ENCODE measurements around the gene PUM2.
"Not testable (repeated sequence)": the region's sequence is repeated elsewhere in the genome, so short reads cannot be mapped to it uniquely, and the experiment has no call there.

PUM2 gene

DNA sequence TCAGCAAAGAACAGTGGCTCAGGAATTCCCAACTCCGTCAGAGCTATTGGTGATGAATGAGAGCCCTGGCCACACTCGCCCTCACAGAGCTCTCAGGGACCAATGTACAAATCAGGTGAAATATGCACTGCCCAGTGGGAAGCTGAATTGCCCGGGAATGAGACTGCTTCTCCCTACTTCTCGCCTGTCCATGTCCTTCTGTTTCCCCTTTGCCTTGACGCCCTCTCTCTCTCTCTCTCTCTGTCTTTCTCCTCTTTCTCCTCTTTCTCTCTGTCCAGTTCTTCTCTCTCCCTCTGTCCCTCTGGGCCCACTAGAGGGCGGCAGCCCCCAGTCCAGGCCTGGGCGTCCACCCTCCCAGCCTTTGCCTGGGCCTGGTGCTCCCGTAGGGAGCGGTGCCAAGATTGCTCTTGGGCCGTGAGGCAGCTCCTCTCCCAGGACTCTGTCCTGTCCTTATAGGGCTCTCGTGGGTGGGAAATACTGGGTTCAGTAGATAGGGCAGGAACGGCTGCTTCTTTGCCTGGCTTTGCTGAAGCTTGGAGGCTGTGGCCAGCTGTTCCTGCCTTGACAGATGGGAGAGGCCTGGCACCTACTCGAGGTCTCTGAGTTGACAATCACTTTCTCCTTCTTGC lies 28.4 kb upstream of the PUM2 start:
- DNase-seq (ENCODE audit: insufficient read length, low spot score) (no peak), FAIRE-seq (no peak)
- TF ChIP-seq, protein P1, sequence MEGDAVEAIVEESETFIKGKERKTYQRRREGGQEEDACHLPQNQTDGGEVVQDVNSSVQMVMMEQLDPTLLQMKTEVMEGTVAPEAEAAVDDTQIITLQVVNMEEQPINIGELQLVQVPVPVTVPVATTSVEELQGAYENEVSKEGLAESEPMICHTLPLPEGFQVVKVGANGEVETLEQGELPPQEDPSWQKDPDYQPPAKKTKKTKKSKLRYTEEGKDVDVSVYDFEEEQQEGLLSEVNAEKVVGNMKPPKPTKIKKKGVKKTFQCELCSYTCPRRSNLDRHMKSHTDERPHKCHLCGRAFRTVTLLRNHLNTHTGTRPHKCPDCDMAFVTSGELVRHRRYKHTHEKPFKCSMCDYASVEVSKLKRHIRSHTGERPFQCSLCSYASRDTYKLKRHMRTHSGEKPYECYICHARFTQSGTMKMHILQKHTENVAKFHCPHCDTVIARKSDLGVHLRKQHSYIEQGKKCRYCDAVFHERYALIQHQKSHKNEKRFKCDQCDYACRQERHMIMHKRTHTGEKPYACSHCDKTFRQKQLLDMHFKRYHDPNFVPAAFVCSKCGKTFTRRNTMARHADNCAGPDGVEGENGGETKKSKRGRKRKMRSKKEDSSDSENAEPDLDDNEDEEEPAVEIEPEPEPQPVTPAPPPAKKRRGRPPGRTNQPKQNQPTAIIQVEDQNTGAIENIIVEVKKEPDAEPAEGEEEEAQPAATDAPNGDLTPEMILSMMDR (IDR thresholded peaks at IDR 0.05; ENCODE audit: insufficient read depth, missing control alignments), result peak; percentile 36

GRCh38 chr2:20378341-20378740 lies 27.7 kb upstream of the PUM2 start:
- FAIRE-seq, result no peak
- TF ChIP-seq, protein P1 (IDR thresholded peaks at IDR 0.05; ENCODE audit: insufficient read depth, missing control alignments), result no peak
- no peak for DNase-seq (ENCODE audit: insufficient read length, low spot score)

DNA sequence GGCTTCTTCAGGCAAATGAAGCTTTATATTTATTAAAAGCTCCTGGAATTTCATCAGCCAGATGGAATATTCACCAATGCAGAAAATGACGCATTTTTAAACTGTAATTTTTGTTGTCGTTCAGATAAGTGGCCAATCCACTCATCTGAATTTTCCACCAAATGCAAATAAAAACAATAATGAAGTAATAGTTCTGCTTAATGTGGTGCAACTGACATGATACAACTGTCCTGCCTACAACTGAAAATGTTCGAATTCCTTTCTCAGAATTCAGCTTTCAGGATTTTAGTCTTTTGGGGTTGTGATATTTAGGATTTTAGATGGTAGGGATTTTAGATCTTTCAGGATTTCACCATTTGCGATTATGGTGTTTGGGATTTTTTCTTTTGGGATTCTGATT lies 27.1 kb upstream of the PUM2 start:
- TF ChIP-seq, protein P1 (IDR thresholded peaks at IDR 0.05; ENCODE audit: insufficient read depth, missing control alignments), result no peak
- DNase-seq (ENCODE audit: insufficient read length, low spot score) (no peak), FAIRE-seq (no peak)

DNA sequence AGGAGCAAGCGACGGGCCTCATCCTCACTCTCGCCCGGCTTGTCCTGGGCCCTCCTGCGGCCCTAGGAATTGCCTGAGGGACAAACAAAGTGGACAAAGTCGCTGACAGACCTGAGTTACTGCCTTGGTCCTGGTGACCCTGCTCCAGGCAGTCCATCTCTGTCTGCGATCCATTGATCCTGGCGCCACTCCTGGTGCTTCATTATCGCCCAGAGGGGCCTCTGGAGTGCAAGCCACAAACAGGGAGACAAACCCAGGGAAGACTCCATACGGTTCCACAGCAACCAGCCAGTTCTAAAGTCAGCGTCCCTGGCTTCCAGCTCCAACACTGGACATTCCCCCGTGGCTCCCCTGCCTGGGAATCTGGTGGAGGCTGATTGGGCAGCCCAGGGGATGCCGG lies 24.3 kb upstream of the PUM2 start:
- DNase-seq (ENCODE audit: insufficient read length, low spot score); FAIRE-seq: not testable (repeated sequence)

DNA sequence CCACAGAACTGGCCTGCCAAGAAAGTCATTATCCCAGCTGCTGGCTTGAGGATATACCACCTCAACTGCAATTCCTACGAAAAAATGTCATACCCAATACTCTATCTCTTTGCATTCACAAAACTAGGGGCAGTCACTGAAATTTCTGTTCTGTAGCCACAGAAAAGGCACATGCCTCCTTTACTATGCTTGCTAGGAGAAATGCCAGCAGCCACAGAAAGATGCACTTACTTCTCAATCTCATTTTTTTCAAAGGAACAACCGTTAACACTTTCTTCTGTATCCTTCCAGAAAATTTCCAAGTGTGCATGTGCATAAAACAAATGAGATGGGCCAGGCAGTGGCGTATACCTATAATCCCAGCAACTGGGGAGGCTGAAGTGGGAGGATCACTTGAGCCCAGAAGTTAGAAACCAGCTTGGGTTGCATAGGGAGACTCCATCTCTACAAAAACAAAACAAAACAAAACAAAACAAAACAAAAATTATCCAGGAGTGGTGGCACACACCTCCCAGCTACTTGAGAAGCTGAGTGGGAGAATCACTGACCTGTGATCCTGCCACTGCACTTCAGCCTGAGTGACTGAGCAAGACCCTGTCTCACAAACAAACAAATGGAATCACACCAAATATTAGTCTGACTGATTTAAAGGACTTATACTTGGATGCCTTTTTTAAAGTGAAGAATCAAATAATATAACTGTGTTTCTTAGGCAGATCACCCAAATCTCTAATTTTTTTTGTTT lies 22.4 kb upstream of the PUM2 start:
- TF ChIP-seq, protein P1 (IDR thresholded peaks at IDR 0.05; ENCODE audit: insufficient read depth, missing control alignments), result no peak
- FAIRE-seq (no peak), DNase-seq (ENCODE audit: insufficient read length, low spot score) (no peak)

GRCh38 chr2:20371323-20372025 lies 20.8 kb upstream of the PUM2 start:
- DNase-seq (ENCODE audit: insufficient read length, low spot score), result no peak

GRCh38 chr2:20370191-20370590 lies 19.5 kb upstream of the PUM2 start:
- TF ChIP-seq, protein P1 (IDR thresholded peaks at IDR 0.05; ENCODE audit: insufficient read depth, missing control alignments), result no peak
- FAIRE-seq, result no peak

More at GRCh38 chr2:20371323-20372025, 20.8 kb upstream of the PUM2 start:
- TF ChIP-seq, protein P1 (IDR thresholded peaks at IDR 0.05; ENCODE audit: insufficient read depth, missing control alignments), result no peak
- FAIRE-seq, result no peak

More at GRCh38 chr2:20370191-20370590, 19.5 kb upstream of the PUM2 start:
- DNase-seq (ENCODE audit: insufficient read length, low spot score), result no peak
